ENCODE results near the gene PZP.
"Not testable (repeated sequence)": the region's sequence is repeated elsewhere in the genome, so short reads cannot be mapped to it uniquely, and the experiment has no call there.

PZP gene

DNA sequence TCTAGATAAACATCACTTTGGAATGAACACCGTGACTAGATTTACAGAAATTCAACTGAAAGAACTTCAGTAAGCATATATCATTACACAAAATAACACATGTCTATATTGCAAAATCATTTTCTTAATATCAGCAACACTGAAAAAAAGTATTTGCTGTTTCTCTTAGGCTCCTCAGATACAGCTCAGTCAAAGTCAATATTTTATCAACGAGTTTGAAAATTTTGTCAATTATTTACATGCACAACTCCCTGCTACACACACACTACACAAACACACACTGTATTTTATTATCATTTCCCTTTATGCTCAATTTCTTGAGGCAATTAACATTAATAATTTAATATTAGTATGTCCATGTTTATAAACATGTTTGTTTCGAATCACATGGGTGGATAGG, 3.8 kb downstream of the PZP start:
- no peak for TF ChIP-seq CTCF (IDR thresholded peaks at IDR 0.05; ENCODE audit: low read depth, low read length, missing control alignments)
- no peak for DNase-seq (ENCODE audit: low read depth)
- in situ Hi-C loops (cut with HindIII; ENCODE audit: low sequenced_read_pairs), result no loop called here
- no peak overlapping the region for H3K4me3 ChIP-seq (ENCODE audit: low read depth, low read length)

- in situ Hi-C loops (cut with HindIII; ENCODE audit: low sequenced_read_pairs), result no loop called here
- no peak for TF ChIP-seq CTCF (IDR thresholded peaks at IDR 0.05; ENCODE audit: low read depth, low read length, missing control alignments)
- no peak overlapping the region for H3K4me3 ChIP-seq (ENCODE audit: low read depth, low read length)
- no peak for DNase-seq (ENCODE audit: low read depth)
Observed at GRCh38 chr12:9198012-9198411, 10.2 kb downstream of the PZP start.

DNA sequence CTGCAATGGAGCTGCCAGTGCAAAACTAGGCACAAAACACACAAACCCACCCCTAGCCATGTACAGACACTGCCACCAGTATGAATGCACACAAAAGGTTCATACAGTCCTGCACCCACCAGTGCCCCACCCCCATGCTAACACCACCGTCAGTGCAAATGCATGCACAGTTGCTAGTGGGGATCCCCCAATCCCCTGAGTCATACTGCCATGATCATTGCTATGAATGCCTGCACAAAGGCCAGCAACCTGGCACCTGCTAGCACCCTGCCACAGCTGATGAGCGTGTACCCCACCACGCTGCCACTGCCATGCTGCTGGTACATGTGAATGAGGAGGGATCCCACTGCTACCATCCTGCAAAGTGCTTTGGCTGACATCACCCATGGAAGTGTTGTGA, 23.9 kb downstream of the PZP start:
- no peak for DNase-seq (ENCODE audit: low read depth)
- in situ Hi-C loops (cut with HindIII; ENCODE audit: low sequenced_read_pairs), result no loop called here
- TF ChIP-seq CTCF (IDR thresholded peaks at IDR 0.05; ENCODE audit: low read depth, low read length, missing control alignments), result no peak
- H3K4me3 ChIP-seq (ENCODE audit: low read depth, low read length), result no peak overlapping the region

DNA sequence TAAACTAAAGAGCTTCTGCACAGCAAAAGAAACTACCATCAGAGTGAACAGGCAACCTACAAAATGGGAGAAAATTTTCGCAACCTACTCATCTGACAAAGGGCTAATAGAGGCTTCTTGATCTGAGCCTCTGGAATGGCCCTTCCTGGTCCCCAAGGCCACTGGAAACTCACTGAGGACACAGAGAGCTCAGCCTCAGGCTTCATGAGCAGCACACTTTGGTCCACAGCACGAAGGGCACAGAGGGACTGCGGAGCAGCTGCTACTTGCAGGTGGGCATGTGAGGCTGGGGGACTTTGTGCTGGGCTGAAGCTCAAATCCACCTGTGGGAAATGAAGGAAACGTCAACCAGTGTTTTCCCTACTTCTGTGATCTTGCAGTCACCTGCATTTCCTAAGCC, 27.4 kb downstream of the PZP start:
- in situ Hi-C loops (cut with HindIII; ENCODE audit: low sequenced_read_pairs), result no loop called here
- H3K4me3 ChIP-seq (ENCODE audit: low read depth, low read length), result no peak overlapping the region
- DNase-seq (ENCODE audit: low read depth), result no peak
- TF ChIP-seq CTCF (IDR thresholded peaks at IDR 0.05; ENCODE audit: low read depth, low read length, missing control alignments), result no peak

GRCh38 chr12:9179781-9180180, 28.4 kb downstream of the PZP start:
- DNase-seq (ENCODE audit: low read depth), result no peak
- in situ Hi-C loops (cut with HindIII; ENCODE audit: low sequenced_read_pairs), result no loop called here
- H3K4me3 ChIP-seq (ENCODE audit: low read depth, low read length), result no peak overlapping the region
- no peak for TF ChIP-seq CTCF (IDR thresholded peaks at IDR 0.05; ENCODE audit: low read depth, low read length, missing control alignments)

- no peak for DNase-seq (ENCODE audit: low read depth)
- in situ Hi-C loops (cut with HindIII; ENCODE audit: low sequenced_read_pairs), result no loop called here
- no peak overlapping the region for H3K4me3 ChIP-seq (ENCODE audit: low read depth, low read length)
- no peak for TF ChIP-seq CTCF (IDR thresholded peaks at IDR 0.05; ENCODE audit: low read depth, low read length, missing control alignments)
Observed at GRCh38 chr12:9169979-9170634, 38.1 kb downstream of the PZP start.

GRCh38 chr12:9167345-9167744, 40.9 kb downstream of the PZP start:
- DNase-seq (ENCODE audit: low read depth); in situ Hi-C loops (cut with HindIII; ENCODE audit: low sequenced_read_pairs); H3K4me3 ChIP-seq (ENCODE audit: low read depth, low read length): not testable (repeated sequence)
